ENCODE measurements around the gene CDC42.

DNA sequence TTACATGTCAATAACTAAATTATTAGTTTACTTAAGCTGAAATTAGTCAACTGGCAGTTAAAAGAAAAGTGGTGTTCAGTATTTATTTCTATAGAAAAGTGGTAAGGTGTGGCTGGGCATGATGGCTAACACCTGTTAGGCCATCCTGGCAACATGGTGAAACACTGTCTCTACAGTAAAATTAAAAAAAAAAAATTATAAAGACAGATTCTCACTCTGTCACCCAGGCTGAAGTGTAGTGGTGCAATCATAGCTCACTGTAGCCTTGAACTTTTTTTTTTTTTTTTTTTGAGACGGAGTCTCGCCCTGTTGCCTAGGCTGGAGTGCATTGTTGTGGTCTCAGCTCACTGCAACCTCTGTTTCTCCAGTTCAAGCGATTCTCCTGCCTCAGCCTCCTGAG, 57.5 kb downstream of the CDC42 start:
- TF ChIP-seq RAD21 (IDR thresholded peaks at IDR 0.05; ENCODE audit: low read depth) = no peak
- TF ChIP-seq, protein P1, sequence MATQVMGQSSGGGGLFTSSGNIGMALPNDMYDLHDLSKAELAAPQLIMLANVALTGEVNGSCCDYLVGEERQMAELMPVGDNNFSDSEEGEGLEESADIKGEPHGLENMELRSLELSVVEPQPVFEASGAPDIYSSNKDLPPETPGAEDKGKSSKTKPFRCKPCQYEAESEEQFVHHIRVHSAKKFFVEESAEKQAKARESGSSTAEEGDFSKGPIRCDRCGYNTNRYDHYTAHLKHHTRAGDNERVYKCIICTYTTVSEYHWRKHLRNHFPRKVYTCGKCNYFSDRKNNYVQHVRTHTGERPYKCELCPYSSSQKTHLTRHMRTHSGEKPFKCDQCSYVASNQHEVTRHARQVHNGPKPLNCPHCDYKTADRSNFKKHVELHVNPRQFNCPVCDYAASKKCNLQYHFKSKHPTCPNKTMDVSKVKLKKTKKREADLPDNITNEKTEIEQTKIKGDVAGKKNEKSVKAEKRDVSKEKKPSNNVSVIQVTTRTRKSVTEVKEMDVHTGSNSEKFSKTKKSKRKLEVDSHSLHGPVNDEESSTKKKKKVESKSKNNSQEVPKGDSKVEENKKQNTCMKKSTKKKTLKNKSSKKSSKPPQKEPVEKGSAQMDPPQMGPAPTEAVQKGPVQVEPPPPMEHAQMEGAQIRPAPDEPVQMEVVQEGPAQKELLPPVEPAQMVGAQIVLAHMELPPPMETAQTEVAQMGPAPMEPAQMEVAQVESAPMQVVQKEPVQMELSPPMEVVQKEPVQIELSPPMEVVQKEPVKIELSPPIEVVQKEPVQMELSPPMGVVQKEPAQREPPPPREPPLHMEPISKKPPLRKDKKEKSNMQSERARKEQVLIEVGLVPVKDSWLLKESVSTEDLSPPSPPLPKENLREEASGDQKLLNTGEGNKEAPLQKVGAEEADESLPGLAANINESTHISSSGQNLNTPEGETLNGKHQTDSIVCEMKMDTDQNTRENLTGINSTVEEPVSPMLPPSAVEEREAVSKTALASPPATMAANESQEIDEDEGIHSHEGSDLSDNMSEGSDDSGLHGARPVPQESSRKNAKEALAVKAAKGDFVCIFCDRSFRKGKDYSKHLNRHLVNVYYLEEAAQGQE (IDR thresholded peaks at IDR 0.05; ENCODE audit: low read depth) = no peak
- TF ChIP-seq TEAD4 (IDR thresholded peaks at IDR 0.05) = no peak
- TF ChIP-seq NFIC (IDR thresholded peaks at IDR 0.05) = no peak
- TF ChIP-seq TAF1 (IDR thresholded peaks at IDR 0.05; ENCODE audit: low read depth) = no peak
- TF ChIP-seq ZBTB7A (IDR thresholded peaks at IDR 0.05; ENCODE audit: low read depth) = no peak
- TF ChIP-seq, protein P2, sequence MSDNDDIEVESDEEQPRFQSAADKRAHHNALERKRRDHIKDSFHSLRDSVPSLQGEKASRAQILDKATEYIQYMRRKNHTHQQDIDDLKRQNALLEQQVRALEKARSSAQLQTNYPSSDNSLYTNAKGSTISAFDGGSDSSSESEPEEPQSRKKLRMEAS (IDR thresholded peaks at IDR 0.05) = no peak
- no peak for TF ChIP-seq CEBPB (IDR thresholded peaks at IDR 0.05)
- no peak for TF ChIP-seq YY1 (IDR thresholded peaks at IDR 0.05; ENCODE audit: low read depth)
- TF ChIP-seq TCF12 (IDR thresholded peaks at IDR 0.05; ENCODE audit: low read depth) = no peak
- TF ChIP-seq EP300 (IDR thresholded peaks at IDR 0.05; ENCODE audit: borderline replicate concordance) = no peak
- TF ChIP-seq, protein P3, sequence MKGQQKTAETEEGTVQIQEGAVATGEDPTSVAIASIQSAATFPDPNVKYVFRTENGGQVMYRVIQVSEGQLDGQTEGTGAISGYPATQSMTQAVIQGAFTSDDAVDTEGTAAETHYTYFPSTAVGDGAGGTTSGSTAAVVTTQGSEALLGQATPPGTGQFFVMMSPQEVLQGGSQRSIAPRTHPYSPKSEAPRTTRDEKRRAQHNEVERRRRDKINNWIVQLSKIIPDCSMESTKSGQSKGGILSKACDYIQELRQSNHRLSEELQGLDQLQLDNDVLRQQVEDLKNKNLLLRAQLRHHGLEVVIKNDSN (IDR thresholded peaks at IDR 0.05) = no peak

All from Ishikawa (cell line).